BJ (cell line): Measurements from ENCODE around the gene HMCN1. TPM values are rescaled to one million over a fixed set of nuclear protein-coding genes. Genes with fewer than 3 reads are reported as not detected.
A peak's percentile ranks its signal among the peaks of the same experiment; 100 is the strongest.

Experiments
- CTCF ChIA-PET: fragments of 350-600 bp; formaldehyde crosslinking; extraction: SDS; loops from one replicate; lab custom pipeline; 2021; ENCODE audit warnings: antibody characterized with exemption, inconsistent platforms; lab: Yijun Ruan, JAX
- POLR2A ChIA-PET: fragments of 300-600 bp; sonication (Branson Sonifier 250); formaldehyde crosslinking; extraction: SDS; loops from one replicate; lab custom pipeline; 2021; ENCODE audit warnings: antibody characterized with exemption; lab: Charles Lee
- DNase-seq: peaks from one replicate; pipeline ENCODE4 v3.0.0-alpha.2; 2011; ENCODE audit warnings: low read depth
- H3K27me3 ChIP-seq: 2 replicates; pipeline ENCODE4 v1.6.0; 2011; ENCODE audit warnings: low read length; ENCODE audit not compliant: control insufficient read depth, insufficient read depth
- H3K36me3 ChIP-seq: 2 replicates; pipeline ENCODE4 v1.5.1; 2011; ENCODE audit warnings: low read length; ENCODE audit not compliant: control insufficient read depth, insufficient read depth
- H3K4me3 ChIP-seq: 2 replicates; pipeline ENCODE4 v1.5.1; 2011; ENCODE audit warnings: low read depth, mild to moderate bottlenecking, control low read depth, low read length
- polyA plus RNA-seq: library from polyadenylated mRNA; depleted of rRNA; stranded (reverse); fragments of >200 nt; gene quantifications from 2 replicates; pipeline ENCODE4 v1.2.3, GENCODE V29; 2011
- TF ChIP-seq, protein P1 (sequence below): IDR thresholded peaks from 2 replicates; pipeline ENCODE4 v1.5.1; 2011; ENCODE audit warnings: low read depth, mild to moderate bottlenecking, control low read depth, inconsistent platforms, low read length, moderate library complexity; ENCODE audit not compliant: insufficient read depth

The HMCN1 gene
- polyA plus RNA-seq, 1 experiment = 13.3 TPM

- Histone ChIP-seq H3K27me3 (no peaks in the 10 kb centered on the region), H3K4me3 (no peak overlapping the region), H3K36me3 (no peaks in the 10 kb centered on the region)
- ChIA-PET CTCF (no interaction called here), POLR2A (no interaction called here)
- DNase-seq = peak; percentile 41
- TF ChIP-seq, protein P1, sequence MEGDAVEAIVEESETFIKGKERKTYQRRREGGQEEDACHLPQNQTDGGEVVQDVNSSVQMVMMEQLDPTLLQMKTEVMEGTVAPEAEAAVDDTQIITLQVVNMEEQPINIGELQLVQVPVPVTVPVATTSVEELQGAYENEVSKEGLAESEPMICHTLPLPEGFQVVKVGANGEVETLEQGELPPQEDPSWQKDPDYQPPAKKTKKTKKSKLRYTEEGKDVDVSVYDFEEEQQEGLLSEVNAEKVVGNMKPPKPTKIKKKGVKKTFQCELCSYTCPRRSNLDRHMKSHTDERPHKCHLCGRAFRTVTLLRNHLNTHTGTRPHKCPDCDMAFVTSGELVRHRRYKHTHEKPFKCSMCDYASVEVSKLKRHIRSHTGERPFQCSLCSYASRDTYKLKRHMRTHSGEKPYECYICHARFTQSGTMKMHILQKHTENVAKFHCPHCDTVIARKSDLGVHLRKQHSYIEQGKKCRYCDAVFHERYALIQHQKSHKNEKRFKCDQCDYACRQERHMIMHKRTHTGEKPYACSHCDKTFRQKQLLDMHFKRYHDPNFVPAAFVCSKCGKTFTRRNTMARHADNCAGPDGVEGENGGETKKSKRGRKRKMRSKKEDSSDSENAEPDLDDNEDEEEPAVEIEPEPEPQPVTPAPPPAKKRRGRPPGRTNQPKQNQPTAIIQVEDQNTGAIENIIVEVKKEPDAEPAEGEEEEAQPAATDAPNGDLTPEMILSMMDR = no peak
Measured at GRCh38 chr1:185825556-185825955, 91.4 kb downstream of the HMCN1 start.

DNA sequence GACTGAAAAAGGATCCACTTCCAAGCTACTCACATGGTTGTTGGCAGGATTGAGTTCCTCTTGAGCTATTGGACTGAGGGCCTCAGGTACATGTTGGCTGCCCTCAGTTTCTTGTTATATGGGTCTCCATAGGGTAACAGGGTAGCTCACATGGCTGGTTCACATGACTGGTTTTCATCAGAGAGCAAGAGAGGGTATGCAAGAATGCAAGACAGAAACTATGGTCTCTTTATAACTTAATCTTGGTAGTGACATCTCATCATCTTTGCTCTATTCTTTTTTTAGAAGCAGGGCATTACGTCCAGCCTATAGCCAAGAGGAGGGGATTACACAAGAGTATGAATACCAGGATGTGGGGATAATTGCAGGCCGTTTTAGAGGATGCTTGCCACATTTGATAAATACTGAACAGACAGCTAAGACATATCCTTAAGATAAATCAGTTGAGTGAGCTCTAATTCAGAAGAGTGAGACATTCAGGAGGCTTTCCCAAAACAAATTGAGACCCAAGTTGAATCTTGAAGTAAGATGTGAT, 100.2 kb downstream of the HMCN1 start:
- no peak for DNase-seq
- CTCF ChIA-PET = no interaction called here
- Histone ChIP-seq H3K36me3 (no peaks in the 10 kb centered on the region), H3K27me3 (no peaks in the 10 kb centered on the region), H3K4me3 (no peak overlapping the region)
- TF ChIP-seq, protein P1 = no peak
- POLR2A ChIA-PET = no interaction called here

DNA sequence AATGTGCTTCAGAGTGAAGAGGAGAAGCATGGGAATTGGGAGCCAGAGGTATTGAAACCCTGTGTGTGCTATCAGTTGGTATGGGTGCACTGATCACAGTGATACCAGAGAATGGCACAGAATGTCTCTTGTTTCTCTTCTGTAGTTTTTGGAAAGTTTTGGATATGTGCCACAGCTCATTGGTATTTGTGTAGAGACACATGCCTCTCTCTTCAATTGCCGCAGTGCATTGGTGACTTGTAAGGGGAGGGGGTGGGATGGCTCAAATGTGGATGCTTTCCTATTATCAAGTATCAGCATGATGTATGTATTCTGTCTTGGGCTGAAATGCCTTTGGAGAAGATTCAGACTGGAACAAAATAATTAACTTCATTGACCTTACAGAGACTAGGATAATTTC, 101.0 kb downstream of the HMCN1 start:
- Histone ChIP-seq H3K4me3 (no peak overlapping the region), H3K36me3 (no peaks in the 10 kb centered on the region), H3K27me3 (no peaks in the 10 kb centered on the region)
- TF ChIP-seq, protein P1 = no peak
- ChIA-PET CTCF (no interaction called here), POLR2A (no interaction called here)
- DNase-seq = no peak

GRCh38 chr1:185837711-185838110, 103.5 kb downstream of the HMCN1 start:
- POLR2A ChIA-PET = no interaction called here

GRCh38 chr1:185838111-185838510, 103.9 kb downstream of the HMCN1 start:
- TF ChIP-seq, protein P1 = no peak
- DNase-seq = no peak
- Histone ChIP-seq H3K27me3 (no peaks in the 10 kb centered on the region), H3K36me3 (no peaks in the 10 kb centered on the region), H3K4me3 (no peak overlapping the region)
- ChIA-PET POLR2A (no interaction called here), CTCF (no interaction called here)

More at GRCh38 chr1:185837711-185838110, 103.5 kb downstream of the HMCN1 start:
- Histone ChIP-seq H3K36me3 (no peaks in the 10 kb centered on the region), H3K4me3 (no peak overlapping the region), H3K27me3 (no peaks in the 10 kb centered on the region)
- TF ChIP-seq, protein P1 = no peak
- CTCF ChIA-PET = no interaction called here
- no peak for DNase-seq
